Mesothelial cell of epicardium (in vitro differentiated cells): ENCODE data around the gene FNDC11. TPM values are rescaled to one million over a fixed set of nuclear protein-coding genes. Genes with fewer than 3 reads are reported as not detected.

Source experiments
- DNase-seq, 2 experiments: peaks; one replicate each; pipeline ENCODE4 v3.0.0; 2021; ENCODE audit warnings: low spot score in 2 of 2; ENCODE audit not compliant: unreplicated experiment in 2 of 2
- H3K27ac Mint-ChIP-seq: 2 replicates; pipeline ENCODE4 v1.8.0; 2021; ENCODE audit warnings: mixed read lengths
- H3K27me3 Mint-ChIP-seq: 2 replicates; pipeline ENCODE4 v1.8.0; 2021; ENCODE audit warnings: low read depth, mixed read lengths
- H3K36me3 Mint-ChIP-seq: 2 replicates; pipeline ENCODE4 v1.8.0; 2021; ENCODE audit warnings: mixed read lengths
- H3K4me1 Mint-ChIP-seq: 2 replicates; pipeline ENCODE4 v1.8.0; 2021; ENCODE audit warnings: mixed read lengths
- H3K4me3 Mint-ChIP-seq: 2 replicates; pipeline ENCODE4 v1.8.0; 2021; ENCODE audit warnings: mild to moderate bottlenecking, moderate library complexity, mixed read lengths
- H3K9me3 Mint-ChIP-seq: 2 replicates; pipeline ENCODE4 v1.8.0; 2021; ENCODE audit warnings: mixed read lengths
- total RNA-seq: library from RNA; stranded (reverse); gene quantifications from 3 replicates; pipeline ENCODE4 v1.2.1, GENCODE V29; 2021
- TF ChIP-seq, protein P1 (sequence below): fragments of 200-600 bp; sonication (generic); IDR thresholded peaks from one replicate; pipeline ENCODE4 v1.5.0; 2021; ENCODE audit warnings: antibody characterized with exemption; ENCODE audit not compliant: unreplicated experiment

FNDC11 gene
- total RNA-seq, 1 donor from 2014 or later = 1.1 TPM

DNA sequence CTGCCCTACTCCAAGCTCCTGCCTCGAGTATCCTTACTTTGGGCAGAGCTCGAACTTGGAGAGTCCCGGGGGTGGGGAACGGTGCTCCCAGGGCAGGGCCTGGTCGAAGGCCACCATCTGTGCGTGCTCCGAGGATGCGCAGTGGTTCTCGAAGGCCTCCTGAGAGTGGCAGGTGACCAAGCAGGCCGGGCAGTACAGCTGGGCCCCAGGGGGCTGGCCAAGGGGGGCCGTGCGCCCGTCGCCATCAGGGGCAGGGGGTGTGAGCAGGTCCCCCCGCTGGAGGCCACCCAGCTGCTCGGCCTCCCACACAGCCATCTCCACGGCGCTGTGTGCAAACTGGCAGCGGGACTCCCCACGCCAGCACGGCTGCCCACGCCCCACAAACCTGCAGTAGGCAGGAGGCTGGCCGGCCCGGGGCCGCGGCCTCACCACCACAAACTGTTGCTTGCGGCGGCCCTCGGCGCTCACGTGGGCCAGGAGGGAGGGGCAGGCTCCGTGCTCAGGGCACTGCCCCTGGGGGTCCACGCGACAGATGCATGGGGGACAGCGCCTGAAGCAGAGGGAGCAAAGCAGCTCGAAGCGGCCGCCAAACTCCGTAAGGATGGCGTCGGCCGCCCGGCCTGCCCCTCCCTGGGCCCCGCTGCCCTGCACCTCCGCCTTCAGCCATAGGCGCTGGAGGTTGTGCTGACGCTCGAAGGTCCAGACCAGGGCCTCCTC lies 18.3 kb downstream of the FNDC11 start:
- Mint-ChIP-seq H3K4me3 (no peak overlapping the region), H3K27ac (no peak overlapping the region), H3K27me3 (peaks cover 2% of the 10 kb centered on the region), H3K36me3 (no peaks in the 10 kb centered on the region), H3K9me3 (no peaks in the 10 kb centered on the region), H3K4me1 (no peaks in the 10 kb centered on the region)
- TF ChIP-seq, protein P1, sequence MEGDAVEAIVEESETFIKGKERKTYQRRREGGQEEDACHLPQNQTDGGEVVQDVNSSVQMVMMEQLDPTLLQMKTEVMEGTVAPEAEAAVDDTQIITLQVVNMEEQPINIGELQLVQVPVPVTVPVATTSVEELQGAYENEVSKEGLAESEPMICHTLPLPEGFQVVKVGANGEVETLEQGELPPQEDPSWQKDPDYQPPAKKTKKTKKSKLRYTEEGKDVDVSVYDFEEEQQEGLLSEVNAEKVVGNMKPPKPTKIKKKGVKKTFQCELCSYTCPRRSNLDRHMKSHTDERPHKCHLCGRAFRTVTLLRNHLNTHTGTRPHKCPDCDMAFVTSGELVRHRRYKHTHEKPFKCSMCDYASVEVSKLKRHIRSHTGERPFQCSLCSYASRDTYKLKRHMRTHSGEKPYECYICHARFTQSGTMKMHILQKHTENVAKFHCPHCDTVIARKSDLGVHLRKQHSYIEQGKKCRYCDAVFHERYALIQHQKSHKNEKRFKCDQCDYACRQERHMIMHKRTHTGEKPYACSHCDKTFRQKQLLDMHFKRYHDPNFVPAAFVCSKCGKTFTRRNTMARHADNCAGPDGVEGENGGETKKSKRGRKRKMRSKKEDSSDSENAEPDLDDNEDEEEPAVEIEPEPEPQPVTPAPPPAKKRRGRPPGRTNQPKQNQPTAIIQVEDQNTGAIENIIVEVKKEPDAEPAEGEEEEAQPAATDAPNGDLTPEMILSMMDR = no peak
- DNase-seq = no peak

DNA sequence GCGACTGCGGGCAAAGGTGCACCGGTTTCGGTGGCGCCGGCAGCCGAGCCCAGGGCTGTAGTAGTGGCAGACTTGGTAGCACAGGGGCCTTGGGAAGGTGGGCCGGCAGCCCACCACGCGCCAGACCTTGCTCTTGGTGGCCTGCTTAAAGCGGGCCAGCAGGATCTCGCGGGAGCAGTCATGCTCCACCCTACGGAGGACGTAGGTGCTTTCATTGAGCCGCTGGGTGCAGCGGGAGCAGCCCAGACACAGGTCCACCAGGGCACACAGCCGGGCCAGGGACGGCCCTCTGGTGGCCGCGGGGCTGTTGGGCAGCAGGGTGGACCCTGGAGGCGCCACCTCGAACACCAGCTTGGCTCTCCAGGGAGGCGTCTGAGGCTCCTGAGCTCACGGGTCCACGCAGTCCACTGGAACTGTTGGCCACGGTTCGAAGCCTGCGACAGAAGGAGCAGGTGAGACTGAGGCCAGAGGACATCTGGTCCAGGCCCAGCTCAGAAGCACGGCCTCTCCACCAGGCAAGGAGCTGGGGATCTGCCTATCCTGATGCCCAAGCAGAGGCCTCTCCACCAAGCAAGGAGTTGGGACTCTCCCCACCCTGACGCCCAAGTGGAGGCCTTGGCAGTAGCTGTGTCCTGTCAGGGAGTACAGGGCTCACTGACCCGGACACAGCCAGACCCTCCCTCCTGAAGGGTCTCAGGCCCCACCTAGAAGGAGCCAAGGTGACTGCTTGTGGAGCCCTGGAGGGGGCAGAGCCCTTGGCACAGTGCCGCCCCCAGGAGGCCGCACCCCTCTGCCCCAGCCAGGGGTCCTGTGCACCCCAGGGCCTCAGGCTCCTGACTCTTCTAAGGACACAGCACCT lies 19.1 kb downstream of the FNDC11 start:
- Mint-ChIP-seq H3K36me3 (no peaks in the 10 kb centered on the region), H3K27ac (no peak overlapping the region)

DNA sequence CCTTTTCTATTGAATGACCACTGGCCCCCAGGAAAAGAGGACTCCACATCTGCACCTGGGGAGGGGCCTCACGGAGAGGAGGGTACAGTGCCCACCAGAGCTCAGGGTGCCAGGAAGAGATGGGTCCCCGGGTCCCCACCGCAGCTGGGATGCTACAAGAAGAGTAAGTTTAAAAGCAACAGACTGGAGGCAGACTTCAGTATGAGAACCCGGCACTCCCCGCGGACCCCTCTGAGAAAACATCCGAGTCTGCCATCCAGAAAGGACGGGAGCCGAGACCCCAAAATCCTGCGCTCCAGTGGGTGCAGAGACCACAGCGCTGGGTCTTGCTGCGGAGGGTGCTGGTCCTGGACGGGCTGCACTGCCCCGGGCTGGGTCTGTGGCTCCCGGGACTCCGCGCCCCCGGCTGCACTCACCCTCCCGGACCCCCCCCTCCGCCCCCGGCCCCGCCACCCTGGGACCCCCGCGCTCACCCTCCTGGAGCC lies 19.7 kb downstream of the FNDC11 start:
- H3K36me3 Mint-ChIP-seq = no peaks in the 10 kb centered on the region
- H3K4me3 Mint-ChIP-seq = peak overlapping the region; percentile 78
- TF ChIP-seq, protein P1 = no peak
- DNase-seq = no peak
- H3K4me1 Mint-ChIP-seq = no peaks in the 10 kb centered on the region
- peaks cover 2% of the 10 kb centered on the region for H3K27me3 Mint-ChIP-seq
- H3K9me3 Mint-ChIP-seq = no peaks in the 10 kb centered on the region
- H3K27ac Mint-ChIP-seq = peak overlapping the region; percentile 82

More for the DNA sequence above, 19.1 kb downstream of the FNDC11 start:
- TF ChIP-seq, protein P1 = peak; percentile 11
- no peaks in the 10 kb centered on the region for H3K9me3 Mint-ChIP-seq
- peaks cover 2% of the 10 kb centered on the region for H3K27me3 Mint-ChIP-seq
- no peak for DNase-seq
- H3K4me1 Mint-ChIP-seq = no peaks in the 10 kb centered on the region
- H3K4me3 Mint-ChIP-seq = peak overlapping the region; percentile 78

DNA sequence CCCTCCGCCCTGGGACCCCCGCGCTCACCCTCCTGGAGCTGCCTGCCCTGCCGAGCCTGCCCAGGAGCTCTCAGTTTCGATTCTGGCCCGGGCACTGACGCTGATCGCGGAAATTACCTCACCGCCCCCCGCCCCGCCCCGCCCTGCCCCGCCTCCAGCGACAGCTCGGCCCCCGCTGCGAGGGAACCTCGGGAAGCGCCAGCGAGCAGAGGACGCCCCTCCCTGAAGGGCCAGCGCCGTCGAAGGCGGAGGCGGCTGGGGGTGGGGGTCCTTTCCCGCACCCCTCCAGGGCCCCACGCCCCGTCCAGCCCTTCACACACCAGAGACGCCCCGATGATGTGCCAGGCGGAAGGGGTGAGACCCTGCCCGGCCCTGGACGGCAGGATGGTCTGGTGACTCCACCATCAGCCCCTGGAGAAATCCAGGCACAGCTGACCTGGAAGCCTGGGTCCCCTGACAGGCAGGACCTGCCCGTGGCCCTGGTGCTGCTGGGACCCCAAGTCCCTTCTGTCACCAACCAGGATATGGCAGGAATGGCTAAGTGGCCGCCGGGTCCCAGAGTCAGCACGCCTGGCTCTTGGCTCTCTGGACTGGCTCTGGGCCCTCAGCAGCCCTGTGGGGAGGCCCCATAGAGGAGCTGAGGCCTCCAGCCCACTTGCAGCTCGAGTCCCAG lies 20.3 kb downstream of the FNDC11 start, which contains the start of gene HELZ2:
Gene HELZ2, minus strand, starts transcription at position 84 of the 673 bp plus-strand sequence. CDS start 1,854 bp downstream, outside the sequence.
- H3K27ac Mint-ChIP-seq = peak within 1 kb of the TSS; percentile 82
- peak within 1 kb of the TSS; percentile 78 for H3K4me3 Mint-ChIP-seq
- H3K36me3 Mint-ChIP-seq = no peaks in the 10 kb centered on the region
- no peaks in the 10 kb centered on the region for H3K9me3 Mint-ChIP-seq
- peak; percentile 49 to 66 for DNase-seq
- no peaks in the 10 kb centered on the region for H3K4me1 Mint-ChIP-seq
- peaks cover 2% of the 10 kb centered on the region for H3K27me3 Mint-ChIP-seq
- TF ChIP-seq, protein P1 = no peak

DNA sequence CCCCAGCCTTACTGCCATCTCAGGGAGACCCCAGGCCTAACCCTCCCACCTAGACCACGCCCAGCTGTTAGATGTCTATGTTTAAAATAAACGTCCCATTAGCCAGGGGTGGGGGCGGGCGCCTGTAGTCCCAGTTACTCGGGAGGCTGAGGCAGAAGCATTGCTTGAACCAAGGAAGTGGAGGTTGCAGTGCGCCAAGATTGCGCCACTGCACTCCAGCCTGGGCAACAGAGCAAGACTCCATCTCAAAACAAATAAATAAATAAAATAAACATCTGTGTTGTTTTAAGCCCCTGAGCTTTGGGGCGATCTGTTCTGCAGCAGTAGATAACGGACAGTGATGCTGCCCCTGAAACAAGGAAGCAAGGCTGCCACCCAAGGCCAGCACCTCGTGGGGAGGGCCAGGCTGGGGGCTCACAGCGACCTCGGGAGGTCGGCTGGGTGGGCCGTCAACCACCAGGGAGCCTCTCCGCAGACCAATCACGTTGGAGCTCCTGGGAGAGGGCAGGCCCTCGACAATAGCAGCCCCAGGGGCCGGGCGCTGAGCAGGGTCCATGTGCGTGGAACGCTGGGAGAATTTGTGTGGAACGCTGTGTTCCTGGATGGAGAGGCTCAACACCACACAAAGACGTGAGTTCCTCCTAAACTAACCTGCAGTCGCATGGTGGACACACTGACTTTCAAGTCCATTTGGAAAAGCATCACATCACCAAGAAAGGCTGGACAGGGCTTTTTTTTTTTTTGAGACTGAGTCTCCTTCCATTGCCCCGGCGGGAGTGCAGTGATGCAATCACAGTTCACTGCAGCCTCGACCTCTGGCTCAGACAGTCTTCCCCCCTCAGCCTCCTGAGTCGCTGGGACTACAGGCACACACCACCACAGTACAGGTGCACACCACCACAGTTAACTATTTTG lies 21.1 kb downstream of the FNDC11 start:
- Mint-ChIP-seq H3K9me3 (no peaks in the 10 kb centered on the region), H3K27ac (no peak overlapping the region), H3K4me3 (peak overlapping the region; percentile 62), H3K27me3 (peaks cover 5% of the 10 kb centered on the region), H3K36me3 (no peaks in the 10 kb centered on the region), H3K4me1 (no peaks in the 10 kb centered on the region)
- TF ChIP-seq, protein P1 = no peak
- DNase-seq = no peak
